Measurements from ENCODE around the gene JAK1. TPM values are rescaled to one million over a fixed set of nuclear protein-coding genes. Genes with fewer than 3 reads are reported as not detected.

The JAK1 gene
- total and polyA plus RNA-seq, 2 donors (not counting 3 experiments of a cell fraction or from before 2014, with no cell fraction given): 68.8 to 177 TPM

DNA sequence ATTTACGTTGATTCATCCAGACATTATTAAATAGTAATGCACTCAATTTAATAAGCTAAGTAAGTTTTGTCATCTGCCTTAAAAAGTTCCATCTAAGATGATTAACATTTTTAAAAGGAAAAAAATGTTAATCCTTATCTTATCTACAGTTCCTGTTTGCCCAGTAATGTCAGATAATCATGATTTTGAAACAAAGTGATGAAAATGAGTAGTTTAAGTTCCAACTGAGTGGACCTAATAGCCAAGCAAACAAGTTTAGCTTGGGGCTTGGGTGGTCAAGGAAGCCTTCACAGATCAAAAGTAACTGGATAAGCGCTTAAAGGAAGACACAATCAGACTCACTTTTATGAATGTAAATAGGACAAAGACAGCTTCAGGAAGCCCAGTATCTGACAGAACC, 40.5 kb upstream of the JAK1 start:
- H3K36me3 ChIP-seq (ENCODE audit: control insufficient read depth in 2 of 2, extremely low read depth in 1 of 2, insufficient read depth in 2 of 2, low read length in 2 of 2): no peaks in the 10 kb centered on the region
- H3K9me1 ChIP-seq (replicated peaks; ENCODE audit: control insufficient read depth, extremely low read depth, insufficient read depth, low read length): no peaks in the 10 kb centered on the region
- peaks cover 8% of the 10 kb centered on the region for H3K4me1 ChIP-seq (ENCODE audit: control insufficient read depth, extremely low read depth, insufficient read depth, low read length)
- no TSS peak for BruUV-seq (replicated peaks)
- H3K79me2 ChIP-seq (ENCODE audit: control insufficient read depth, insufficient read depth, low read length): no peaks in the 10 kb centered on the region
- no peaks in the 10 kb centered on the region for H4K20me1 ChIP-seq (replicated peaks; ENCODE audit: control insufficient read depth, extremely low read depth, insufficient read depth, low read length)
- no peak for FAIRE-seq
- TF ChIP-seq JUN (IDR thresholded peaks at IDR 0.05; ENCODE audit: borderline replicate concordance, insufficient read depth, insufficient read length, low read depth) (no peak), FOS (IDR thresholded peaks at IDR 0.05; ENCODE audit: borderline replicate concordance, insufficient read depth, low read length) (no peak), POLR2AphosphoS5 (IDR thresholded peaks at IDR 0.05; ENCODE audit: insufficient read depth, low read depth, low read length) (no peak), GATA2 (IDR thresholded peaks at IDR 0.05; ENCODE audit: insufficient read depth, insufficient read length, low read depth, low read length) (no peak), POLR2A (IDR thresholded peaks at IDR 0.05; ENCODE audit: low read depth, low read length) (no peak), EZH2 (IDR thresholded peaks at IDR 0.05; ENCODE audit: borderline replicate concordance, low read depth, low read length, severe bottlenecking) (no peak), MYC (IDR thresholded peaks at IDR 0.05; ENCODE audit: low read depth, low read length) (no peak)
- TF ChIP-seq, protein P1, sequence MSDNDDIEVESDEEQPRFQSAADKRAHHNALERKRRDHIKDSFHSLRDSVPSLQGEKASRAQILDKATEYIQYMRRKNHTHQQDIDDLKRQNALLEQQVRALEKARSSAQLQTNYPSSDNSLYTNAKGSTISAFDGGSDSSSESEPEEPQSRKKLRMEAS (IDR thresholded peaks at IDR 0.05; ENCODE audit: insufficient read depth, insufficient read length): no peak
- TF ChIP-seq, protein P2, sequence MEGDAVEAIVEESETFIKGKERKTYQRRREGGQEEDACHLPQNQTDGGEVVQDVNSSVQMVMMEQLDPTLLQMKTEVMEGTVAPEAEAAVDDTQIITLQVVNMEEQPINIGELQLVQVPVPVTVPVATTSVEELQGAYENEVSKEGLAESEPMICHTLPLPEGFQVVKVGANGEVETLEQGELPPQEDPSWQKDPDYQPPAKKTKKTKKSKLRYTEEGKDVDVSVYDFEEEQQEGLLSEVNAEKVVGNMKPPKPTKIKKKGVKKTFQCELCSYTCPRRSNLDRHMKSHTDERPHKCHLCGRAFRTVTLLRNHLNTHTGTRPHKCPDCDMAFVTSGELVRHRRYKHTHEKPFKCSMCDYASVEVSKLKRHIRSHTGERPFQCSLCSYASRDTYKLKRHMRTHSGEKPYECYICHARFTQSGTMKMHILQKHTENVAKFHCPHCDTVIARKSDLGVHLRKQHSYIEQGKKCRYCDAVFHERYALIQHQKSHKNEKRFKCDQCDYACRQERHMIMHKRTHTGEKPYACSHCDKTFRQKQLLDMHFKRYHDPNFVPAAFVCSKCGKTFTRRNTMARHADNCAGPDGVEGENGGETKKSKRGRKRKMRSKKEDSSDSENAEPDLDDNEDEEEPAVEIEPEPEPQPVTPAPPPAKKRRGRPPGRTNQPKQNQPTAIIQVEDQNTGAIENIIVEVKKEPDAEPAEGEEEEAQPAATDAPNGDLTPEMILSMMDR (IDR thresholded peaks at IDR 0.05; ENCODE audit: extremely low read depth in 1 of 2, insufficient read depth in 1 of 2, low read depth in 1 of 2, low read length in 2 of 2): no peak
- no peak overlapping the region for H2AFZ ChIP-seq (ENCODE audit: low read depth, low read length)
- H3K9me3 ChIP-seq (replicated peaks; ENCODE audit: control insufficient read depth, insufficient read depth, low read length): no peaks in the 10 kb centered on the region
- dilution Hi-C loops (cut with MboI; ENCODE audit: extremely low pct_ligation_motif_present, low sequenced_read_pairs): no loop called here
- H3K9ac ChIP-seq (replicated peaks; ENCODE audit: extremely low read depth, insufficient read depth, low read length): no peak overlapping the region
- intact Hi-C loops (cut with micrococcal nuclease): no loop called here
- no peaks in the 10 kb centered on the region for H3K27me3 ChIP-seq (ENCODE audit: control insufficient read depth in 2 of 2, insufficient read depth in 2 of 2, low read length in 2 of 2)
- CTCF ChIA-PET: interaction anchor here (0.9 to 1.3 kb wide), 2 partner anchors 26 to 66 kb away, joined by 3 read pairs; no protein-coding TSS in a partner anchor
- H3K4me2 ChIP-seq (ENCODE audit: insufficient read depth, low read length): no peak overlapping the region
- POLR2A ChIA-PET: no interaction called here
- H3K27ac ChIP-seq (ENCODE audit: insufficient read depth, low read depth, low read length): no peak overlapping the region
- no peak overlapping the region for H3K4me3 ChIP-seq (replicated peaks in 1 of 3; ENCODE audit: insufficient read depth in 1 of 3, low read depth in 1 of 3, low read length in 3 of 3)
- DNase-seq (ENCODE audit: low read depth, low spot score): no peak

Data from endothelial cell of umbilical vein (primary cell).